Erythroblast (primary cell): ENCODE data around the gene ATP6V1G1.

Experiments
- DNase-seq, 2 experiments: peaks; one replicate each; lab custom pipeline; 2025; lab: John Stamatoyannopoulos, UW
- GATA1 ChIP-seq: IDR thresholded peaks from 2 replicates; pipeline ENCODE4 v1.6.1; 2011; ENCODE audit warnings: low read depth, mild to moderate bottlenecking, control low read depth, low read length, moderate library complexity
- POLR2A ChIP-seq: IDR thresholded peaks from 2 replicates; pipeline ENCODE4 v1.6.1; 2011; ENCODE audit warnings: mild to moderate bottlenecking, low read length

ATP6V1G1 gene

GRCh38 chr9:114638404-114638803, 50.8 kb downstream of the ATP6V1G1 start:
- no peak for DNase-seq
- TF ChIP-seq POLR2A (no peak), GATA1 (no peak)

GRCh38 chr9:114641967-114642366, 54.4 kb downstream of the ATP6V1G1 start:
- DNase-seq: no peak
- no peak for TF ChIP-seq POLR2A
- TF ChIP-seq GATA1: no peak

DNA sequence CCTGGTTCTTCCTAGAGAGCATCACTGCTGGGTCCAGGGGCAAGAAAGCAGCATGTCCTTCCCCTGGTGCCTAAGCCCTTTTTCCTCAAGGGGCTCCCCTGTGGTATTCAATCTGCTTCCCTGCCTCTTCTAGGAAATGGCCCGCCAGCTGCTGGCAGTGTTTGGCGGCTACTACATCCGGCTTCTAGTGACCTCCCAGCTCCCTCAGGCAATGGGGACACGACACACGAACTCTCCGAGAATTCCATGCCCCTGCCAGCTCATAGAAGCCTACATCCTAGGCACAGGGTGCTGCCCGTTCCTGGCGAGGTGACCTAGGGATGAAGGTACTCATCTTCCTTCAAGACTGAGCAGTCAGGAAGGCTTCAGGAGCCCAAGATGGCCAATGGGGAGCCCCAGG, 55.4 kb downstream of the ATP6V1G1 start:
- DNase-seq: no peak
- TF ChIP-seq POLR2A (no peak), GATA1 (no peak)

DNA sequence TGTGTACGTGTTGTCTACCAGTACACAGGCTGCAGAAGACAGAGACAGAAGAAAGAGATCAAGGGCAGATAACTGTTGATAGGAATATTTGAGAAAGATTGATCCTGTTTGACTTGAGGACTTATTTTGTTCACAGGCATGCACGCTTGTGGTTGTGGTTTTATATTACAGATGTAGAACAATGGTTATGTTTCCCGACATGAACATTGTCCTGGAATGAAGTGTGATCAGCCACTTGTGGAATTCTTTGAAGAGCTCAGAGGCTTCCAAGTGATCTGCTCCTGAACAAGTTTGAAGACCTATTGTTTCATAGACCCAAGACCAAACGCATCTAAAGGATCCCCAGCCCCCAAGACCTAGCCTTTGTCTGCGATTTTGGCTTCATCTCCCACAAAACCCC, 56.3 kb downstream of the ATP6V1G1 start:
- TF ChIP-seq POLR2A: no peak
- TF ChIP-seq GATA1: no peak
- no peak for DNase-seq
